ENCODE results near the gene FSIP1. TPM values are rescaled to one million over a fixed set of nuclear protein-coding genes. Genes with fewer than 3 reads are reported as not detected.

Gene FSIP1
- total and polyA plus RNA-seq, 7 donors: 1.1 to 12.6 (median 1.4) TPM

- 88 to 97% methylated on average over 5 of the region's 5 CpGs for WGBS, 2 donors
- DNase-seq: no peak
- intact Hi-C loops (cut with DNase I): no loop called here
- Histone ChIP-seq H3K27ac (no peak overlapping the region), H3K27me3 (no peaks in the 10 kb centered on the region), H3K4me1 (peaks cover 0 to 14% (median 7%) of the 10 kb centered on the region in 4 donors), H3K9me3 (no peaks in the 10 kb centered on the region), H3K4me3 (no peak overlapping the region), H3K36me3 (no peaks in the 10 kb centered on the region)
- TF ChIP-seq EP300 (IDR thresholded peaks at IDR 0.05) (no peak), POLR2AphosphoS5 (IDR thresholded peaks at IDR 0.05) (no peak)
Measured at GRCh38 chr15:39767921-39768320, 14.7 kb downstream of the FSIP1 start.

GRCh38 chr15:39761006-39761405, 21.6 kb downstream of the FSIP1 start:
- H3K36me3 ChIP-seq: no peaks in the 10 kb centered on the region
- H3K4me1 ChIP-seq: no peaks in the 10 kb centered on the region
- 83 to 94% methylated on average over 2 of the region's 2 CpGs for WGBS, 2 donors
- no peak for DNase-seq
- H3K9me3 ChIP-seq: no peaks in the 10 kb centered on the region
- H3K4me3 ChIP-seq: no peak overlapping the region
- TF ChIP-seq POLR2A (IDR thresholded peaks at IDR 0.05) (no peak), CTCF (IDR thresholded peaks at IDR 0.05) (no peak), EP300 (IDR thresholded peaks at IDR 0.05) (no peak), POLR2AphosphoS5 (IDR thresholded peaks at IDR 0.05) (no peak)
- H3K27me3 ChIP-seq: no peaks in the 10 kb centered on the region
- intact Hi-C loops (cut with DNase I): no loop called here
- no peak overlapping the region for H3K27ac ChIP-seq

- TF ChIP-seq CTCF (IDR thresholded peaks at IDR 0.05) (peak; percentile 27 to 88 (median 66)), POLR2A (IDR thresholded peaks at IDR 0.05) (no peak)
- Histone ChIP-seq H3K36me3 (no peaks in the 10 kb centered on the region), H3K4me1 (no peaks in the 10 kb centered on the region), H3K27ac (no peak overlapping the region), H3K27me3 (no peaks in the 10 kb centered on the region), H3K4me3 (no peak overlapping the region), H3K9me3 (no peaks in the 10 kb centered on the region)
- no peak for DNase-seq
- intact Hi-C loops (cut with DNase I): loop anchor here (1.0 to 10.0 kb wide), 5 partner anchors 72 to 1050 kb away; partner anchors contain the start of gene THBS1
- 49 to 52% methylated on average over 2 of the region's 2 CpGs for WGBS, 2 donors
Measured at GRCh38 chr15:39756806-39757522, 25.7 kb downstream of the FSIP1 start.

DNA sequence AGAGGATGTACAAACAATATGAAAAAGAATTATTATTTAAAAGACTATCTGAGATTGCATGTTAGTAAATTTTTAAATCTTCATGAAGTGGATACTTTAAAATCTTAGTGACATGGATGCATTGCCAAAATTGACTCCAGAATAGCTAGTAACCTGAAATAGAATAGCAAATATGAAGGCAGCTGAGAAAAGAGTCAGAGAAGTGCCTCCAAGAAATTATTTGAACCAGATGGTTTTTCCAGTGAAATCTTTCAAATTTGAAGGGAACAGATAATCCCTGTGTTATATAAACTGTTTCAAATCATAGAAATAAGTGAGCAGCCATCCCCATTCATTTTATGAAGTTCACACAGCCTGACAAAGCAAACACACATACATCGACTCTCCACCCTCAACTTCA, 29.6 kb downstream of the FSIP1 start:
- no peaks in the 10 kb centered on the region for H3K9me3 ChIP-seq
- 53 to 70% methylated on average over 1 of the region's 1 CpG for WGBS, 2 donors
- no peak overlapping the region for H3K4me3 ChIP-seq
- no peaks in the 10 kb centered on the region for H3K27me3 ChIP-seq
- no peaks in the 10 kb centered on the region for H3K36me3 ChIP-seq
- peak overlapping the region in 1 of 4 donors; percentile 40 for H3K27ac ChIP-seq
- TF ChIP-seq POLR2A (IDR thresholded peaks at IDR 0.05): no peak
- TF ChIP-seq POLR2AphosphoS5 (IDR thresholded peaks at IDR 0.05): no peak
- no peak for TF ChIP-seq EP300 (IDR thresholded peaks at IDR 0.05)
- no peak for TF ChIP-seq CTCF (IDR thresholded peaks at IDR 0.05)
- peaks cover 0 to 7% (median 6%) of the 10 kb centered on the region in 4 donors for H3K4me1 ChIP-seq
- DNase-seq: no peak
- intact Hi-C loops (cut with DNase I): loop anchor here (10.0 kb wide), 1 partner anchor 578 kb away; no protein-coding TSS in a partner anchor

- Histone ChIP-seq H3K27ac (peak overlapping the region in 1 of 4 donors; percentile 40), H3K4me1 (peaks cover 0 to 13% (median 9%) of the 10 kb centered on the region in 4 donors), H3K27me3 (no peaks in the 10 kb centered on the region), H3K4me3 (no peak overlapping the region), H3K9me3 (no peaks in the 10 kb centered on the region), H3K36me3 (no peaks in the 10 kb centered on the region)
- no peak for TF ChIP-seq POLR2A (IDR thresholded peaks at IDR 0.05)
- TF ChIP-seq POLR2AphosphoS5 (IDR thresholded peaks at IDR 0.05): no peak
- no peak for DNase-seq
- intact Hi-C loops (cut with DNase I): loop anchor here (10.0 kb wide), 1 partner anchor 577 kb away; no protein-coding TSS in a partner anchor
Measured at GRCh38 chr15:39752246-39752645, 30.4 kb downstream of the FSIP1 start.

Data from sigmoid colon (tissue), 7 donors.